NAMALWA (cell line): ENCODE data around the gene SULT1C4.
"Not testable (repeated sequence)": the region's sequence is repeated elsewhere in the genome, so short reads cannot be mapped to it uniquely, and the experiment has no call there.

Experiments used
- DNase-seq: peaks from one replicate; pipeline ENCODE4 v3.0.0-alpha.2; 2015; ENCODE audit warnings: low spot score

Gene SULT1C4

DNA sequence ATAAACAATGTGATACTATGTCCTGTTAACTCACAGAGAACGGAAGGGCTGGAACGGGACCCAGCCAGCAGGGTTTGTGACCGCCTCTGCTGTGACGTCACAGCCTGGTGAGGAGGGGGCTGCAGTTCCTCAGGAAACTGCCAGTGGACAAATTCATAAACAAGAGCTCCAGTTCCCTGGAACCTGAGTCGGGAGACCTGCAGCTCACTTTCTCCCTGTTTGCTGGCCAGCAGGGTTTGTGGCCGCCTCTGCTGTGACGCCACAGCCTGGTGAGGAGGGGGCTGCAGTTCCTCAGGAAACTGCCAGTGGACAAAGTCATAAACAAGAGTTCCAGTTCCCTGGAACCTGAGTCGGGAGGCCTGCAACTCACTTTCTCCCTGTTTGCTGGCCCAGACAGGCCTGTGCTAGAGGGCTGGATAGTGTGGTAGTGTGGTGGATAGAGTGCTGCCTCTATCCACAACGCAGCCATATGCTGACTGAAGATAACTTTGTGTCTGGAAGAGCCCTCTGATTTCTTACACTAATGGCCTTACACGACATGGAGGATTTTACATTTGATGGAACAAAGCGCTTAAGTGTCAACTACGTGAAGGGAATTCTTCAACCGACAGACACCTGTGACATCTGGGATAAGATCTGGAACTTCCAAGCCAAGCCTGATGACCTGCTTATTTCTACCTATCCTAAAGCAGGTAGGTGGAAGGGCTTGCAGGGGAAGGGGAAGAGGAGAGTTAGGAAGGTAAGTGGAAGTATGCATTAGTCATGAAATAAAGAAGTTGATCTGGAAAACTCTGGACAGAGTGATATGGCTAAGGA lies at the start of gene SULT1C4:
SULT1C4 (plus strand) TSS at position 140 of the 816 bp plus-strand sequence; CDS start at position 524, 384 bp downstream.
- DNase-seq, result no peak

DNA sequence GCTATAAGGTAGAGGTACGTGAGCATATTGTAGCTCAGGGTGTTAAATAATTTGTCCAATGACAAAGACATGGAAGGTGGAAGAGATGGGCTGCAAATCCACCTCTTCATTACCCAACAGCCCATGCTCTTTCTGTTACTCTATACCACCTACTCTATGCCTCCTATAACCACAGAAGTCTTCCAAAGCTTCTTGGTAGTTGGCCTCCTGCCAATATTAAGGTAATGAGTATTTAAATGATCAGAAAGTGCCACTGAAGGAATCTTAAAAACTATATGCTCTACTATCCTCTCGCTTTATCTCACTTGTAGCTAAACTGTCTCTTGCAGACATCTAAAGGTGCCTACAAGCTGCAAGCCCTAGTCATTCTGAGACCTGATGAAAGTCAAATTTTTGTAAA lies 48.0 kb upstream of the SULT1C4 start:
- DNase-seq, result no peak

DNA sequence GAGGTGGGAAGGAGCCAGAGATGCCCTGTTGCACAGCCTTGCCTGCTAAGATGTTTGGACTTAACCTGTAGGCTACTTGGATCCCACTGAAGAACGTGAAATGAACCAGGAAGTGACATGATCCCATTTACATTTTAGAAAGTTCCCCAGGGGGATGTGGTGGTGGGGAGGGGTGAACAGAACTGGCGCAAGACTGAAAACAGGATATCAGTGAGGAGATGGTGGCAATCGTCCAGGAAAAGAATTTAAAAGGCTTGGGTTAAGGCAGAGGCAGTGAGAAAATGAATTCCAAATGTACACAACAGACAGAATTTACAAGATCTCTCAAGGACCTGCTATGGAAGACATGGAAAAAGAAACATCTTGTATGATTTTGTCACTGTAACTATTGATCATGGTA lies 46.8 kb upstream of the SULT1C4 start:
- no peak for DNase-seq

DNA sequence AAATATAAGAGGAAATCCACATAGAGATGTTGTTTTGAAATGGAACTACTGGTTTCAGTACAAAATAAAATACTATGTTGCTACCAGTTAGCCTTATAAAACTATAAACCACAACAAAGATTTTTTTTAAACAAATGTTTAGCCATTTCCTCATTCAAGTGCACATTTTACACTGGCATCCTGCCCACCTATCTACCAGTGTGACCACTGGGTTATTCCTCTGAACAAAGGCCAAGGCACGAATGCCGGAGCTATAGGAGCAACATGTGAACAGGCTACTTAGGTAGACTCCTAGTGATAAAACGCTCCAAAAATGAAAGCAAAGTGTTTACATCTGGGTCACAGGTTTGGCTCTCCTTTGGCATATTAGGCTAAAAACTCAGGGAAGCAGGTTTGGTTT lies 31.8 kb upstream of the SULT1C4 start:
- no peak for DNase-seq

DNA sequence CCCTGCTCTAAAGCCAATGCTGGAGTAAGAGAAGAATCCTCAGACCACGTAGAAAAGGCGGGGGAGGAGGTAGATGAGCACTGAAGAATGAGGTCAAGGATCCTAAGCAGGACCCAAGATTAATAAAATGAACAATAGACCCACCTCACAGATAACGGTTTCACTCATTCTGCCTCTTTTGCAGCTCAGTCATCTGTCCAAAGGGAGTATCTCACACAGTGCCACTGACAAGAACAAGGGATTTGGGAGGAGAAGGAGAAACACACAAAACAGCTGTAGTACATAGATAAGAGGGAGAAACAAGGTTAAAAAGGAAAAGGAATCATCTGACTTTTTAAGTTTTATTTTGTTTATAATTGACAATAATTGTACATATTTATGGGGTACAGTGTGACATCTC lies 30.9 kb upstream of the SULT1C4 start:
- DNase-seq, result no peak

DNA sequence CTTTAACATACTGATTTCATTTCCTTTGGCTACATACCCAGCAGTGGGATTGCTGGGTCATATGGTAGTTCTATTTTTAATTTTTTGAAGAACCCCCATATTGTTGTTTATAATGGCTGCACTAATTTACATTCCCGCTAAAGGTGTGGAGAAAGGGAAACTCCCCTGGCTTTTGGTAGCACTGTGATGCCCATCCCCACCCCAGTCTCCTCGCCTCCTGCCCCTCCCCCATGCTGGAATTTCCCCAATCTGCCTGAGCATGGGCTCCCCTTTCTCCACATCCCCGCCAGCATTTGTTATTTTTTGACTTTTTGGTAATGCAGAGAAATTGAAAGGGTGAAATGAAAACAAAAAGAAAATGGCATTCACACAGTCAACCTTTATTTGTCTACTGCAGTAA lies 30.0 kb upstream of the SULT1C4 start:
- DNase-seq, result no peak

DNA sequence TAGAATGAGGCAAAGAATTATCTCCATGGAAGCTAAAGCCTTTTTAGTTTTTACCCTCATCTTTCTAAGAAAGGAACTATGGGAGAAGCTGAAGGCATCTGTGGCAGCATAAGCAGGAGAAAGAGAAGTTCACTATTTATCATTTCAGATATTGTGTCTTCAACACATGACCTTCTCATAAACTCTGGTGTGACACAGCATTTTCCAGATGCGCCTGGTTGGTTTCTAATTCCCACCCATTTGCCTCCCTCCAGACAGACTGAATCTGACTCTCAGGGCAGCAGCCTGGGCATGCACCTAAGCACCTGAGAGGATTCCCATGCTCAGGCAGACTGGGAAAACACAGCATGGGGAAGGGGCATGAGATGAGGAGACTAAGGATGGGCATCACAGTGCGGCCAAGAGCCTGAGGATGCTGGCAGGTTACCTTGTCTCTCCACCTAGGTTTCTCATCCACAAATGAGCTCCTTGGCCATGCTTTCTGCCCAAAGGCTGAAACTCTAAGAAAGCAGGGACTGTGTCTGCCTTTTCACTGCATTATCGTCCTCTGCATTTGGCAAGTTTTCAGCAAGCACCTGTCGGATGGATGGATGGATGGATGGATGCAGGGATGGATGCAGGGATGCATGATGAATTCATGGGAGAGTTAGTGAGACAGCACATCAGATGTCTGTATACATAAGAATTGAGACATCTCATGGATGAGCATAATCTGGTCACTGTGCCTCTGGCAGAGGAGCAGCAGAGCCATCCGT lies 28.8 kb upstream of the SULT1C4 start:
- DNase-seq, result no peak

DNA sequence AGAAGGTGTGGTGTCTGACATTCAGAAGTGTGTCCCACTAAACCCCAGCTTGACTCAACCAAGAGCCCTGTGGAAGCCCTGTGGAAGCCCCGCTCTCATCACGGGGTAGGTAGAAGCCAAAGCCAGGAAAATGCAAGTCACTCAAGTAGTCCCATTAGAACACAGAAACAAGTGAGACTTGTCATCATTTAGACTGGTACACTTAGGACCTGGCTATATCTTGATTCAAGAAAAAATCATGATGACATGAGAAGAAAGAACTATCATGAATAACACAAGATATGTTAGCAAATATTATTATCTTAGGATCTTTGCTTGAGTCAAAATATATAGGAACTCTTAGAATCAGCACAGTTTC lies 28.2 kb upstream of the SULT1C4 start:
- no peak for DNase-seq

DNA sequence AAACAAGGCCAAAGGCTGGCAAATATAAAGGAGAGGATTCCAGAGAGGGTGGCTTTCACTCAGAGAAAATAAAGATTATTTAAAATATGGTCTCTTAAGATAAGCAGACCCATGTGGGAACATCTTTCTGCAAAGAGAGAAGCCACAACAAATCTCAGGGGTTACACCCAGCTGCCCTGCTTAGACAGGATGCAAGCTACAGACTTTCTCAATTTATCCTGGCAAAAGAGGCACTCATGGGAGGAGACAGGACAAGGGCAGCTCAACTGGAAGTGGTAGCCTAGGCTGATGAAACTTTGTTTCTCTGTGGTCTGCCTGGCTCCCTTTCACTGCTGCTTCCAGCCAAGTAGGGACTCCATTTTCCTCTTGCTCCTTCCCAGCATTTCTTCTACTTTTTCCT lies 25.9 kb upstream of the SULT1C4 start:
- no peak for DNase-seq

DNA sequence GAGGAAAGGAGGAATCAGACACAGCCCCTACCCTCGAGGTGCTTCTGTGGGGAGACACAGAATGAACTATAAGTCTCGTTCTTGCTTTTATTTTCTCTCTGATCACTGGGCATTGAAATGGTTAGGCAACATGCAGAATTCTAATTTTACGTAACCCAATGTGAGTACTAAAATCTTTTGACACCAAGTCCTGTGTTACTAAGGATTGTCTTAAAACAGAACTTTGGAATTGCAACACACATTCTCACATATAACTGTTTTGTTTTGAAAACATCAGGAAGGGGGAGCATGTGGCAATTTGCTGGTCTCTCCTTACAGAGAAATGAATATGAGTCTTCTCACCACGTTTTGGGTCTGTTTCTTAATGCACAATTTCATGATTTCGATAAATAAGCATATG lies 23.6 kb upstream of the SULT1C4 start:
- no peak for DNase-seq

DNA sequence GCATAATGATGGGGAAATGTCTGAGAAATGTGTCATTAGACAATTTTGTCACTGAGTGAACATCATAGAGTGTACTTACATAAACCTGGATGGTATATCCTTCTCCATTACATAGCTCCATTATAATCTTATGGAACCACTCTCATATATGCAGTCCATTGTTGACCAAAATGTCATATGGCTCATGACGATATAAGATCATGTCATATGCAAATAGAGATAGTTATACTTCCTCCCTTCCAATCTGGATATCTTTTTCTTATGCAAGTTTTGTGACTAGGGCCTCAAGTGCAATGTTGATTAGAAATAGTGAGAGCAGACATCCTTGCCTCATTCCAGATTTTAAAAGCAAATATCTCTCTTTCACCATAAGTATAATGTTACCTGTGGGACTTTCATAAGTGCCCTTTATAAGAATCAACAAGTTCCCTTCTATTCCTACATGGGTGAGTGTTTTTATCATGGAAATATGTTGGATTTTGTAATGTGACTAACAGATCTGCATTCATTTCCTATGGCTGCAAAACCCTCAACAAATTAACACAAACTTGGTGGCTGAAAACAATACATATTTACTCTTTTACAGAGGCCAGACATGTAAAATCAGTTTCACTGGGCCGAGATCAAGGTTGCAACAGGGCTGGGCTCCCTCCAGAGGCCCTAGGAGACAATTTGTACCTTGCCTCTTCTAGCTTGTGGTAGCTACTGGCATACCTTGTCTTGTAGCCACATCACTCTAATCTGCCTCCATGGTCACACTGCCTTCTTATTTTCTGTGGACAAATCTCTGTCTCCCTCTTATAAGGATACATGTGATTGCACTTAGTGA lies 21.6 kb upstream of the SULT1C4 start:
- DNase-seq, result no peak

DNA sequence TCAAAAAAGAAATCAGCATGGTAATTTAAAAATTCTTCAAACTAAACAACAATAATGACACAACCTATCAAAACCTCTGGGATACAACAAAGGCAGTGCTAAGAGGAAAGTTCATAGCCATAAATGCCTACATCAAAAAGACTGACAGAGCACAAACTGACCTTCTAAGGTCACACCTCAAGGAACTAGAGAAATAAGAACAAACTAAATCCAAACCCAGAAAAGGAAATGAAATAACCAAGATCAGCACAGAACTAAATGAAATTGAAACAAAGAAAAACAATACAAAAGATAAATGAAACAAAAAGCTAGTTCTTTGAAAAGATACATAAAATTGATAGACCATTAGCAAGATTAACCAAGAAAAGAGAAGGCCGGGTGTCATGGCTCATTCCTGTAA lies 18.4 kb upstream of the SULT1C4 start:
- not testable (repeated sequence) for DNase-seq

DNA sequence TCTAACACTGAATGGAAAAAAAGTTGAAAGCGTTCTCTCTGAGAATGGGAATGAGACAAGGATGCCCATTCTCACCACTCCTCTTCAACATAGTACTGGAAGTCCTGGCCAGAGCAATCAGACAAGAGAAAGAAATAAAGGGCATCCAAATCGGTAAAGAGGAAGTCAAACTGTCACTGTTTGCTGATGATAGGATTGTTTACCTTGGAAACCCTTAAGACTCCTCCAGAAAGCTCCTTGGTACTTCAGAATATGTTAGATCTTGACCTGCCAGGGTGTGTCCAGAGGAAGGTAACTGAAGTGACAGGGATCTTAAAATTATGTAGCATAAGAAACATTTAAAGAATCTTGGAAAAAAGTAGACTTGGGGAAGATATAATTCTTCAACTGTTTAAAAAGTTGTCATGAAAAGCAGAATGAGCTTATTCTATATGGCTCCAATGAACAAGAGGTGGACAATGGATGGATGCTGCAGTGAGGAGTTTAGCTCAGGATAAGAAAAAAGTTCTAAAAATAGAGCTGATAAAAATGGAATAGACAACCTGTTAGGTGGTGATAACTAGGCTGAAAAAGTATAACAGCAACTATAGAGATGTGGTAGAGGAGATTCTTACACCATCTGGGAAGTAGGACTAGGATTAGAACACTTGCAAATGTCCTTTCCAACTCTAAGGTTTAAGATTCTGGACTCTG lies 16.8 kb upstream of the SULT1C4 start:
- no peak for DNase-seq

DNA sequence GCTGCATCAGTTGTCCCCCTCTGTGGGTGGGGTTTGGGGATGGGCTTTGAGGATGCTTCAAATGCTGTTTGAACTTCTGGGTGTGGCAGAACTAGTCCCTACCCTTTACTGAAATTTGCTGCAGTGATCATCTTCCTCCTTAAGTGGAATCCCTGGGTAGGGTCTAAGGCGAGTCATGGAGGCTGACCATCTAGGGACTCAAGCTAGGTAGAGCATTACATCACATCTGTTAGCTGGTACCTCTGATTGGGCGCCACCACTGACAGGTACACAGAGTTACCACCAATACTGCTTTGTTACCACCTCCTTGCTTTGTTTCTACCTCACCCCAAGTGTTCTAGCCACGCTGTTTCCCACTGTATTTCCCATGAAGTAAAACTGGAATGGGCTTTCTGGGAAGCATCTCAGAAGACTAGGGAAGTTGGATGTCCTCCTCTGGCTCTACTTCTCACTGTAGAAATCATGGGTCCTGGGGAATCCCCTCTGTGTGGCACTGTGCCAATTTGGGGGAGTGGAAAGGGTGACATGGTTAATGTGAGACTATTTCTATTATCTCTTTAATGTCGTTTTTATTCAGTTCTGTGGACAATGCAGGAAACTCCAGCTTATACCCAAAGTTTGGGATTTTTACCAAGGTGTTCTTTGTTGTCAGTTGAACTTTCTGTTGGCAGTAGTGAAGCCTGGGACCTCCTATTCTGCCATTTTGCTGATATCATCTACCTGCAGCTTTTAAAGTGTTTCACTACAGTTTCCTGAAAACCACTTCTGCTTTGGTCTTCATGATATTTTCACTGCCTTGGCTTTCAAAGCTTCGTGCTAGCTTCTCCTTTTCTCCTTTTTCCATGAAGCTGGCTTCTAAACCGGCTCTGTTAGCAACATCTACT lies 14.5 kb upstream of the SULT1C4 start:
- peak; percentile 37 for DNase-seq

DNA sequence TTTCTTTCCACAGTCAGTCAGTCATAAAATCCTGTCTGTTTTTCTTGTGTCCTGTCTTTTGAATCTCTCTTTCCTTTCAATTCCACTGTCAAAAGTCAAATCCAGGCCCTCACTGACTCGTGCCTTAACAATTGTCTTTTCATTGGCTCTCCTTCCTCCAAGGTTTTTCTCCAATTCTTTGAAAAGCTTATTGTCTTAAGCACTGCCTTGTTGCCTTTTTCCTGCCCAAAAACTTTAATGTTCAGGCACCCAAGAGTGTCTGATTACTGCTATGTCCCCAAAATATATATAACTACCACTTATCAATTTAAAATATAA lies 13.9 kb upstream of the SULT1C4 start:
- DNase-seq, result no peak

DNA sequence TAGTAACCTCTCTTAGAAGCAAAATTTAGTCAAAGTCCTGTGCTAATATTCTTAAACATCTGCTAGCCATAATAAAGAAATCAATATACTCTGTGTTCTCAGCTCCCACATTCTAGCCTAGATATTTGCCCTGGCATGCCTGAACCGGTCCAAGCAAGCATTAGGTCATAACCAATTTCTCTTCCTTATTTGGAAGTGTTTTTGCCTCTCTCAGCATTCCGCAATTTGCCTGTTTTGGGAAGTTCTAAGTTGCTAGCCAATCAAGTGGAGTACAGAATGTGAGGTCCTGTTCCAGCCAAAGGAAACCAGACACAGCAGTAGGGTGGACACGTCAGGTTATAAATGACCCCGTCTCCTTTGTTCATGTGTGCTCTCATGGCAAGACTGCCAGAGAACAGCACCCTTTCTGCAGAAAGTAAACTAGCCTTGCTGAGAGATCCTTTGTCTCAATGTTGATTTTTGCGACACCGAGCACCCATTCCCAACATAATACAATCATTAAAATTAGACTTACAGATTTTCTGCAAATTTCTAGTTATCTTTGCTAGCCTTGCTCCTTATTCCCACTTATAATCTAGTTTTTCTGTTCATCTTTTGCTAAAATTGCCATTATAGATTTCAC lies 13.0 kb upstream of the SULT1C4 start:
- DNase-seq, result no peak

DNA sequence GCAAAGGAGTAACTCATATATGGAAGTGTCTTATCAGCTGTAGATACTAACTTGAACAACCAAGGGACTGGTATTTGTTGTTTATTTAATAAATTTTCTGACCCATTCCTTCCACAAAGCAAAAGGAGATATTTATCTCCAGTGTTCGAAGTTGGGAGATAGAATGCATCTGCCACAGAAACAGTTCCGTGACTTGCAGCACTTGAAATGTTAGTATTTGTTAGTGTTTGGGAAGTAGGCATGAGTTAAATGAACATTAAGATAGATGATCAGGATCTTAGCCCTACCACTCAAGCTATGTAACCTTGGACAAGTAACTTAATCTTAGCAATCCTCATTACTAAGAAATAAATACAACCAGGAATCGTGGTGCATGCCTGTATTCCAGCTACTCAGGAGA lies 12.1 kb upstream of the SULT1C4 start:
- no peak for DNase-seq

DNA sequence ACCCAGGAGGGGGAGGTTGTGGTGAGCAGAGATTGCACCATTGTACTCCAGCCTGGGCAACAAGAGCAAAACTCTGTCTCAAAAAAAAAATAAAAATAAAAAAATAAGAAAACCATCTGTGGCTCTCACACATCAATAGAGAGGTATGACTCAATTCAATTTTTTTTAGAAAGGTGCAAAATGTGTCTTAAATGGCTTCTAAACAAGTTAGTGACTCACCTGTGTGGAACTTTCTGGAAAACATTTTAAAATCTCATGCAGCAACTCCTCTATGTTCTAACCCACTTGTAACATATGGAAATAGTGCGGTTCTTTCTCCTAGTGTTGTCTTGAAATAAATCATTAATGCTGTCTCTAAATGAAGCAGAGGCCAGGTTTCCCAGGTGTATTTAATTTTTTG lies 10.7 kb upstream of the SULT1C4 start:
- DNase-seq, result no peak

DNA sequence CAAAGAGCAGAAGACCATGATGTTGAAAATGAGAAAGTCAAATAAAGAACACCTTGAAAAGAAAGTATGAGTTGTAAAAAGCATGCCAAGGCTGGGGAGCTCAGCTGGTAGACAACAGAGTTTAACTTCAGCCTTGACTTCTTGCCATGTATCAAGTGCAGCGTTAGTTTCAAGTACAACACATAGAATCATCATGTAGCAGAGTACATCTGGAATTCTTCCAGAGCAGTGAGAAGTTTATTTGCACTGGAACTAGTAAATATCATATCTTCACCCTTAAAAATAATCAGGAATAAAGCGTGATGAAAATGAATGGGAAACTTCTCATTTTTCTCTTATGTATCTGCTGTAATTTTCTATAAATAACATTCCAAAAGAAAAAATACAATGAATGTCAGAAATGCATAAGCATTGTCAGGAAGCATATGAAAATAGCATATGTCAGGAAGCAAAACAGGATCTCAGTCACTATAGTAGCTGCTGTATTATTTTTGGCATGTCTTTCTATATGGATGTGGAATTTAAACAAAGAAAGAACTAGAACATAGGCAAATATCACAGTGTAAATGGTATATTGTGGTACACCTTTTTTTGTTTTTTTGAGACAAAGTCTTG lies 10.1 kb upstream of the SULT1C4 start:
- DNase-seq, result no peak

DNA sequence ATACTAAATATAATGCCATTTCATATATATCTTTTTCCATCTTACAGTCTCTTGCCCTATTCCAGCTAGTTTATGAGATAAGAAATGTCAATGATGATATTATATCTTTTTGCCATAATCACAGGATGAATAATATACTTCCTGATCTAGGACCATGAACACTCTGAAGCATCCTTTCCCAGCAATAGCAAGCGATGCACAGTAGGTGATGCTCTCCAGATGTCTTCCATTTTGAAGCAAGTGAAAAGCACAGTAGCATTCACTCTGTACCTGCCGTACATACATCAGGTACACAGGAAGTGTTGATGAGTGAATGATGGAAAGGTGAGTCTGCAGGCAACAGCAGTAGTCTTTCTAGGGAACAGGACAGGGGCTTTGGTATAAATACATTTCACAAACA lies 8.6 kb upstream of the SULT1C4 start:
- DNase-seq, result no peak
